MV-4-11 (cell line): ENCODE measurements around the gene LRRC2.
"Not testable (repeated sequence)": the region's sequence is repeated elsewhere in the genome, so short reads cannot be mapped to it uniquely, and the experiment has no call there.

Experiments
- DNase-seq: peaks from one replicate; lab custom pipeline; 2025; lab: John Stamatoyannopoulos, UW

The LRRC2 gene

DNA sequence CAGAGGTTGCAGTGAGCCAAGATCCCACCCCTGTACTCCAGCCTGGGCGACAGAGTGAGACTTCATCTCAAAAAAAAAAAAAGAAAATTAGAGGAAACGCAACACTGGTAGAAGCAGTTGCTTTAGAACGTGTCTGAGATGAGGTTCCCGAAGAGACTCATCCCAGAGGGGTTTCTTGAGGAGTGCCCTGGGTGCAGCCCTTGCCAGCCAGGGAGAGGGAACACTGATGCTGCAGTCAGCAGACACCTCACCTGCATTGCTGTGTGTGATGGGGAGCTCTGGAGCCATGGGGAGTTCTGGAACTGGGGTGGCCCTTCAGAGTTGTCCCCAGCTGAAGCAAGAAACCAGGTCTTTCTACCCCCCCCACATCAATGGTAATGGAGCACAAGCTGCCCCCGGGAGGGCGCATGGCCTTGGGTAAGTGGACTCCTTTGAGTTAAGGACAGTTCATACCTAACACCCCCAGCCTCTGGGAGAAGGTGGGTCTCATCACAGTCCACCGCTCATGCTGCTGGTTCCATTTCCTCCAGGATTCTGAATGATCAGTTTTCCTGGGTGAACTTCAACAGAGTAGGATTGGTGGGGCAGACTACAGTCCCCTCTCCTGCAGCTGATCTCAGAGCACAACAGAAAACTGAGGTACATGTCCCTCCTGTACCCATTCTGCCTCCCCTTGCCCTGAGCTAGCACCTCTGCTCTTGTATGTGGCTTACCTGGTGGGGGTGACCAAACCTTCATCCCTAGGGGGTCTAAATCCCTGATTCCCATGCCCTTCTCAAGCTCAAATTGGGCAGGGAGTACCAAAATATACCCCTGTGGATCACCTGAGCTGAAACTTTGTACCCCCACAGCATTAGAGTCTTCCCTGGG is 18.7 kb upstream of the LRRC2 start:
- DNase-seq: no peak

DNA sequence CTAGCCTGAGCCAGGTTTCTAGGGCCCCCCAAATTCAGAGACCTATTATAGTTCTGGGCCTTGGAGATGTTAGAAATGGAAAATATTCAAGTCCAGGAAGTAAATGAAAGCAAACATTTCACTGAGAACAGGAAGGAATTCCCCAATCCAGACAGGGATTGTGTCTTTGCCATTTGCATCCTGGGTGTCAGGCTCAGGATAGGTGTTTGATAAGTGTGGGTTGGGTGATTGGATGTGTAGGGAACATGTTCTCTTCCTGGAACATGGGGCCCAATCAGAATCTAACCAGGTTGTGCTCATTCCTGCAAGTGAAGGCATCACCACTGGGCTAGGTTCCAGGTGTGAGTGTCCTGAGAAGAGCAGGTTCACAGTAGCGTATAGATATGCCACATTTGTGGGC is 14.6 kb upstream of the LRRC2 start:
- no peak for DNase-seq

DNA sequence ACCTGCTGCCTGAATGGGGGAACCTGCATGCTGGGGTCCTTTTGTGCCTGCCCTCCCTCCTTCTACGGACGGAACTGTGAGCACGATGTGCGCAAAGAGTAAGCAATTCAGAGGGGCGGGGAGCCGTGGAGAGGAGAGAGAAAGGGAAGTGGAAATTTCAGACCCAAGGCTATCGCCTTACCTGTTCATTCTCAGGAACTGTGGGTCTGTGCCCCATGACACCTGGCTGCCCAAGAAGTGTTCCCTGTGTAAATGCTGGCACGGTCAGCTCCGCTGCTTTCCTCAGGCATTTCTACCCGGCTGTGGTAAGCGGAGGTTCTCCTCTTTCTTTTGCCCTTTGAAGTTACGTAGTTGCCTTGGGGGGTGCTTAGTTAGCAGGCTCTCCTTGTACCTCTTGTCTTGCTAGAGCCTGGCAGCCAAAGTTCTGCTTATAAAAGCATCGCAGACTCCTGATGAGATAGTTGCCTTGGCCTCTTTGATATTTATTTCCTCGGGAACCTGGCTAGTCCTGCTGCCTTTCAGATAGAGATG is 13.7 kb upstream of the LRRC2 start:
- DNase-seq: no peak

DNA sequence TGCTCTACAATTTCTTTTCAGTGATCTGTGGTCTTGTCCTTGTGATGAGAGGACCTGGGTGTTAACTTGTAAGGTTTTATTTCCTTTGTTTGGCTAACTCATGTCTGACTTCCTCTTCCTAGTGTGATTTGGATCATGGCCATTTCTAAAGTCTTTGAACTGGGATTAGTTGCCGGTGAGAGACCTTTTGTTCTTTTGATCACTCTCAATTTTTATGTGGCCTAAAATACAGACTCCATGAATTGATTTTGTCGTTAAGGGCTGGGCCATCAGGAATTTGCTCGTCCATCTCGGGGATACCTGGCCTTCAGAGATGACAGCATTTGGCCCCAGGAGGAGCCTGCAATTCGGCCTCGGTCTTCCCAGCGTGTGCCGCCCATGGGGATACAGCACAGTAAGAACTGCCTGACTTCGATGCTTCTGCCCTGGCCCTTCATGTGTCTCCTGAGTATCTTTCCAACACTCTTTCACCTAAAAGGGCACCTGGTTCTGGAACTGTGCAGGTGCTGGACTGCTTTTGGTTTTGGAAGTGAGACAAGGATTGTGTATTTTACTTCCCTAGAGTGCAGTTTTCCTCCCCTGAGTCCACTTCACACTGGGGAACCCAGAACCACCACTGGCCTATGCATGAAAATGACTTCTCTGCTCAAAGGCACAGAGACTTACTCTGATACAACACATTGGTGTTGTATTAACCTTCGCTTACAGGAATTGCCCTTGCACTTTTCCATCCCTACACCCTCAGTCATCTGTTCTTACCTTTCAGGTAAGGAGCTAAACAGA is 13.1 kb upstream of the LRRC2 start:
- peak; percentile 49 for DNase-seq

DNA sequence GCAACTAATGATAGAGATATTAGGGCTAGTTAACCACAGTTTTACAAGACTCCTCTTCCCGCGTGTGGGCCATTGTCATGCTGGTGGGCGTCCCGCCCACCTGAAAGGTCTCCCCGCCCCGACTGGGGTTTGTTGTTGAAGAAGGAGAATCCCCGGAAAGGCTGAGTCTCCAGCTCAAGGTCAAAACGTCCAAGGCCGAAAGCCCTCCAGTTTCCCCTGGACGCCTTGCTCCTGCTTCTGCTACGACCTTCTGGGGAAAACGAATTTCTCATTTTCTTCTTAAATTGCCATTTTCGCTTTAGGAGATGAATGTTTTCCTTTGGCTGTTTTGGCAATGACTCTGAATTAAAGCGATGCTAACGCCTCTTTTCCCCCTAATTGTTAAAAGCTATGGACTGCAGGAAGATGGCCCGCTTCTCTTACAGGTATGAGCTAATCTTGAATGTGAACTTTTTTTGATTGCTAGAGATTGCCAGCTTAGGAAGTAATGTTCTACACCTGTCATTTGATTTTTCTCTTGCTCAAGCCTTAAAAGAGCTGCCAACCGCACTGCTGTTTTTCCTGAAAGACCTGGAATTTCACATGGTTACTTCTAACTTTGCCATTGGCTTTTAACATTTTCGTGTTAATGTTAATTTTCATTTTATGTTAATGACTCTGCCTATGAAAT is 11.6 kb upstream of the LRRC2 start:
- not testable (repeated sequence) for DNase-seq

DNA sequence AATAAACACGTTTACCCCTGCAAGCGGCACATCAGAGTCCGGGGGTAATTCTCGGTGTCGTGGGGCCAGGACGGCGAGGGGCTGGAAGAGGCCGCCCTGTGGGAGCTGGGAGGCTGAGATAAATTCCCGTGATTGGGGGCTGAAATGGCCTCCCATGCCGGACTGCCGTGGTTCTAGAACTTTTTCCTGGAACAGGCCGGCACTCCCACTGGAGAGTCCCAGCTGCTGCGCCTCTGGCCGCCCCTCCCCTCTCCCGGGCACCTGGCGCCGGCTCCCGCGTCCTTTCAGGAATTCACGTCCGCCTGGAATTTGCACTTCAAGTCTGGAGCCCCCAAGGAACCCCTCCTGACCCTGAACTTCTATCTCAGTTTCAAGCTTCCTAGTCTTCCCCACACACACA is 10.8 kb upstream of the LRRC2 start:
- DNase-seq: no peak

DNA sequence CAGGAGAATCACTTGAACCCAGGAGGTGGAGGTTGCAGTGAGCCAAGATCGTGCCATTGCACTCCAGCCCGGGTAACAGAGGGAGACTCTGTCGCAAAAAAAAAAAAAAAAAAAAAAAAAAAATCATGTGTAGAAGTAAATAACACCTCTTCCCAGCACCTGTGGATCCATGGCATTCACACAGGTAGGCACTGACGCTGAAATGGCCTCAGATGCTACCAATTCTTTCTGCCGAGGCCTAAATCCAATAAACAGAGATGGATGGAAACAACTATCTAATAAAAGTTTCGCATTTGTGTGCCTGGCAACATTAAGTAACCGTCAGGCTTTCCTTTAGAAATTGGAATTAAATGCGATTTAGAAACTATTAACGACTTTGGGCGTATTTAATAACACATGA is 10.3 kb upstream of the LRRC2 start:
- no peak for DNase-seq

DNA sequence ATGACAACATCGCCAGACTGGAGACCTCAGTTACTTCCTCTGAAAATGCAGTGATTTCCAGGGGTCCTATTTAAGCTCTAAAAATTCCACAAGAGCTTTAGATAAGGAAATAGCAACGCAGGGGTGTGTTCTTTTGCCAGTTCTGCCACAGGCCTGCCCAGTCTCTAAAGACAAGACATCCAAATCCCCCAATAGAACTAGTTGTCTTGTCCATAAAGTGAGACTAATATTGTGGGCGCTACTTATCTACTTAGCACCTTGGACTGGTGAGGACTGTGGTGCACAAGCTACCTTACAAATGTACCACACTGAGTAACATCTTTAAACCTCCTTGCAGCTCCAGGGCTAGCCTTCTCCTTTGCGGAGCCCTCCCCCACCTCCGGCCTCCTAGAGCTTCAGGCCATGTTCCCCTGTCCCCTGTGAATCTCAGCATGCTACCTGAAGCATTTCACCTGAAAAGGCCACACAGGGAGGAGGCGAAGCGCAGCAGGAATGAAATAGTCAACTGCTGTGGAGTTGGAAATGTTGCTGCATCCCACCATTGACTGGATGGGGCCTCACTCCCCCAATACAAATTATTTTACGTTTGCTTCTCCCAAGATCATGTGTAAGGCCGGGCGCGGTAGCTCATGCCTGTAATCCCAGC is 9.6 kb upstream of the LRRC2 start:
- DNase-seq: no peak

DNA sequence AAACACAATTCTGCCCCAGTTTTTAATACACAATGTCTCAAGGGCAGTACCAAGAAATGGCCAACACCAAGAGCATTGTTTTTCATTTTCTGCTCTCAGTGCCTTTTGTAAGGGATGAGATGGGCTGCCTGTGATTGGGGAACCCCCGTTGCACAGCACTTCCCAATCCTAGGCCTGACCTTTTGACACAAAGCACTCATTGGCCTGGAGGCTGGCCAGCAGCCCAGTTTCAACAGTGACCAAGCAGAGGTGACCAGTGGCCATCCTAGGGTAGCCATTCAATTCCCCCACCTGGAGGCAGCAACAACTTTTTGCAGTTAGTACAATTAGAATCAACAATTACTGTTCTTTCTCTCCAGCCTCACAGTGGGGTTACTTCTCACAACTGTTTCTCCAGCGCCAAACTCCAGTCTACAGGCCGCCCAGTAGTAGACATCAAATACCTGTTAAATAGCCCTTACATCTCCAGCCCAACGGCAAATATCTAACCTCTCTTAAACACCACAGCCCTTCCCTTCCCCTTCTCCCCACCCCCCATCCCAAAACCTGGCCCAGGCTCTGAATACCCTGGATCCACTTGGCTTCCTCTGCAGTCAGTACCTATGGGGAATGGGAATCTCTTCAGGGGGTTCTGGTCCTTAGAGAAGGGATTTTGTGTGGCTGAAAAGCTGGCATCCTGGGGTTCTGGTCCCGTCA is 8.9 kb upstream of the LRRC2 start:
- DNase-seq: no peak

DNA sequence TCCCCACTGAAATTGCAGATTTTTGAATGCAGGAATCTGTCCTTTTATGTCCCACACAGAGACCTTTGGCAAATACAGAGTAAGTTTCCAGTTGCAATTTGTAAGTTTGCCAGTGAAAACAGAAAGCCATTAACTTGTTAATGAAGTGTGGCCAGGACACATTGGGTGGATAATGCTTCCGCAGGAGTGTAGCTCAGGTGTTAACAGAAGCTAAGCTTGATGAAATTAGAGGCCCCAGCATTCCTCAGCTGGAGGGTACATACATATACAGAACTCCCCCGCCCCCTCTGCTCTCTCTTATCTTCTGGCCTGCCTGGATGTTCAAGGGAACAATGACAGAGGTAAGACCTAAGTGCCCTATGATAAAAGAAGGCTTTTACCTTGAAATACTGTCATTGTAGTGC is 8.1 kb upstream of the LRRC2 start:
- DNase-seq: no peak

DNA sequence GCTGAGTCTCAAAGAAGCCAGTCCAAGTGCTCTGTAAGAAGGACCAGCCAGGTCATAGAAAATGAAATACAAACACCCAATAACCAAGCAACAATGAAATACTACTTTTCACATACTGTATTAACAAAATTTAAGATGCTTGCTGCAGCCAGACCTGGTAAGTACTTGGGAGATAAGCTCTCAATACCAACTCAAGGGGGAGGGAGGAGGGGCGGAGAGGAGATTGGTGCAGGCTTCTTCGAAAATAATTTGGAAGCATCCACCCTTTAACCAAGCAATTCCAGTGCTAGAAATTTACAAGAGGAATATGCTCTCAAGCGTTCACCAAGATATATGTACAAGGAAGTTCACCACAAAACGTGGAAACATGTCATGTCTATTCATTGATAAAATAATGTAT is 7.6 kb upstream of the LRRC2 start:
- DNase-seq: no peak

DNA sequence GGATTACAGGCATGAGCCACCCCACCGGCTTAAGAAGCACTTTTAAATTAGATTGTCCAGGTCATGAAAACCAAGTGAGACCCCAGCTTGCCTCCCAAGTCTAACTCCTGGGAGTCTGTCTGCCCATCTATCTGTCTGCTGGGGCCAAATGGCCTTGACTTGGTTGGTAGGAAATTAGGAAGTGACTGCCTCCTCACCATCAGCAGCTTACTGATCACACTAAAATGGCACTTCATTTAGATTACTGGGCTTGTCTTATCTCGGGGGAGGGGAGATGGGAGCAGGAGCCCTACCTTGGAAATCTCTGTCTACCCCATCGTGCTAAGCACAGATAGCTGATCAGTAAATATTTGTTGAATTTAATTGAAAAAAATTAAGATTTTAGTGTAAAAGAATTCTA is 5.6 kb upstream of the LRRC2 start:
- DNase-seq: no peak

DNA sequence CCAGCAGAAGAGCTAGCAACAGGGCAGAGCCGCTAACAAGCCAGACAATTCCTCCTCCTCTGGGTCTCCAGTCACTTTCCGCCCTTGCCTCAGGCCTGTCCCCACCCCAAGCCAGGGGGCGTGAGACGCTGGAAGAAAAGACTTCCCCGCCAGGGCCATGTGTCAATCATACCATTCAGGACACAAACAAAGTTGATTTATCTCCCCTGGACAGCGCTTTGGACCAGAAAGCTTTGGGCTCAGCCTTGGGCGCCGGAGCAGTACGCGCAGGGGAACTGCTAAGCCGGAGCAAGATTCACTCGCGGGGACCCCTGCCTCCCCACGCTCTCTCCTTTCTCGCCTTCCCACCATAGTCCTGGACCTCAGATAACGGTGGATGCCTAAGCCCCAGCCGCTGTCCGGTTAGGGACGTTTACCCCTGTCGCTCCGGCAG is 479 bp downstream of the LRRC2 start:
- no peak for DNase-seq

DNA sequence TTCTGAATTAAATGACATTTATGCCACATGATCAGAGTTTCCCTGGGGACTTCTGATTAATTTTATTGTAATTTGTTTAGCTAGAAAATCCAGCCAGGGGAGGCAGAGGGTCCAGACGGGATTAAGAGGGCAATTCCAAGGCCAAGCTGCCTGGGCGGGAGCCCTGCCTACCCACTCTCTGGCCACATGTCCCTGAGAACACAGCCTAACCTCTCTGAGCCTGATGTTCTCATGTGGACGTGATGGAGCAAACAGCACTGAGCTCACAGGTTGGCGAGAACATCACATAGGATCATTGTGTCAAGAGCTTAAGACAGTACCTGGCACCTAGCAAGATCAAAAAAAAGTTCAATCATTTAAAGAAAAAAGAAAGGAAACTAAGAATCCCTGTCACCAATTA is 1.0 kb downstream of the LRRC2 start:
- DNase-seq: no peak

DNA sequence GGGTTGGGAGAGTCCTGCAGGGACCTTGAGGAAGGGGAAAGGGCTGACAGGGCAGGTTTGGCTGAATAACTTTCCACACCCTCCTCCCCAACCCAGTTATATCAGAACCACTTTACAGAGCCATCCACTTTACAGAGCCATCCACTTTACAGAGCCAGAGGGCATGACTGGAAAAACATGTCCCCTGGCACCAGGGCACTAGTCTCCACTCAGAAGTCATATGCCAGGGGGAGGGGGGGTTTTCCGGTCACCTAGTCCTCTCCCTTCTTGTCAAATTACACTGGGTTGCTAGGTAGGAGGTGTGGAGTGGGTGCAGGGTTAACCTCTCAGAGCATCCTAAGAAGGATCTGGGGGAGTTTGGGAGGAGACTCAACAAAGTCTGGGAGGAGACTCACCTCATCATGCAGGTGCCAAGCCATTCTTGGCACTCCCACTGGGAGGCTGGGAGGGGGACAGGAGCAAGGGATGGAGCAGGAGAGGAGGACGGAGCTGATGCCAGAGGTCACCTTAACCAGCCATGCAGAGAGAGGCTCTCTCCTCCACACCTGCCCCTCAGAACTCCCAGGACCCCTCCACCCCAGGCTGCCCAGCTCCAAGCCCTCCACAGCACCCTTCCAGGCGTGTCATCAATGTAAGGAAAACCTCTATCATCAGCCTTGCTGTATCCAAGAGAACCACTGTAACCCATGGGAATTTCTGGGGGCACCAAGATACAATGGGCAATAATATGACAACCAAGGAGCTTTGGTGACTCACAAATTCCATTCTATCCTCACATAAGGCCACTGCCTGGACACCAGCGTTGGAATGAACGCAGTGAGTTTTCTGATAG is 1.7 kb downstream of the LRRC2 start:
- no peak for DNase-seq

DNA sequence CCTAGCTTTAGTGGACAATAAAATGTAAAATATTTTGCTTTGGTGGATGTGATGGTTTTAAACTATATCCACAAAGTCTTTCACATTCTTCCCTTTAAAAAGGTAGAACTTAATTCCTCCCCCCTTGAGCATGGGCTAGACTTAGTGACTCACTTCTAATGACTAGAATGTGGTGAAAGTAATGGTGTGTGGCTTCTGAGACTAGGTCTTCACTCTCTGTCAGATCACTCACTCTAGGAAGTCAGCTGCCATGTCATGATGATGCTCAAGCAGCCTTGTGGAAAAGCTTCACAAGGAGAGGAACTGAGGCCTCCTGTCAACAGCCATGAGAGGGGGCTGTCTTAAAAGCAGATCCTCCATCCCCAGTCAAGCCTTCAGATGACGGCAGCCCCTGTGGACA is 4.2 kb downstream of the LRRC2 start:
- peak; percentile 9 for DNase-seq

DNA sequence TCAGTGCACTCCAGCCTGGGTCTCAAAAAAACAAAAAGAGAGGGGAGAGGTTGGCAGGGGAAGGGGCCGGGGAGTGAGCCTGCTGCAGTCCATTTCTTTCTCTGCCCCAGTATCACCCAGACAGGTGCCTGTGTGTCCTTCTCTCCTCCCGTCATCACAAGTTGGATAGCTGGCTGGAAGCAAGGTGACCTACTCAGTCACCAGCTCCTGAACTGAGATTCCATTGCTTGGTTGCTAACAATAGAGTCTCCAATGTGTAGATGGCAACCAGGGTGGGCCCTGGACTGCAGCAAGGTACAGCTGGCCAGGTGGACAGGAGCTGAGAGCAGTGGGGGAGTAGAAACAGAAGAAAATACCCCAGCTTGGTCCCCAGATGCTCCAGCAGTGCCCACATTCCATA is 4.6 kb downstream of the LRRC2 start:
- DNase-seq: no peak

DNA sequence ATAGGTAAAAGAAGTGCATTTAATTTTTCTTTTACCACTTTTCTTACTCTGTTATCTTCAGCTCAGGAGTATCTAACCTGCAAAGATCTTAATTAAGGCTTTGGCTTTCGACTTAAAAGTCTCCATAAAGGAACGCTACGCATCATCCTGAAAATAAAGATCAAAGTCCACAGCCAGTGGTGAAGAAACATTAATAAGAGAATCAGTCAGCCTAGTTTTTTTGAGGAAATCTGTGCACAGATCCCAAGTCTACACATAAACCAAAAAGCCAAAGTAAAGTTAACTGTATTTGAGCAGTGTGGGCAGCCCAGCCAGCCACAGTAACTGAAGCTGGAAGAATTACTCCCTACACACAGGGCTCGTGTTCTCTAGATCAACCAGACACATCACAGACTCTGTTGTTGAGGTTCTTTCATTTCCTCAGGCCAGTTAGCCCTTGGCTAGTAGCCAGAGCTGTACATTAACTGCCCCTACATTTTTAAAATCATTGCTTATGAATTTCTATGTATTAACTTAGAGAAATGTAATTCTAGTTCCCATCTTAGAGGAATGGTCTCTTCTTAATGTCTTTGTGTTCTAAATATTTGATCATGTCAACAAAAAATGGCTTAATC is 6.9 kb downstream of the LRRC2 start:
- DNase-seq: no peak

DNA sequence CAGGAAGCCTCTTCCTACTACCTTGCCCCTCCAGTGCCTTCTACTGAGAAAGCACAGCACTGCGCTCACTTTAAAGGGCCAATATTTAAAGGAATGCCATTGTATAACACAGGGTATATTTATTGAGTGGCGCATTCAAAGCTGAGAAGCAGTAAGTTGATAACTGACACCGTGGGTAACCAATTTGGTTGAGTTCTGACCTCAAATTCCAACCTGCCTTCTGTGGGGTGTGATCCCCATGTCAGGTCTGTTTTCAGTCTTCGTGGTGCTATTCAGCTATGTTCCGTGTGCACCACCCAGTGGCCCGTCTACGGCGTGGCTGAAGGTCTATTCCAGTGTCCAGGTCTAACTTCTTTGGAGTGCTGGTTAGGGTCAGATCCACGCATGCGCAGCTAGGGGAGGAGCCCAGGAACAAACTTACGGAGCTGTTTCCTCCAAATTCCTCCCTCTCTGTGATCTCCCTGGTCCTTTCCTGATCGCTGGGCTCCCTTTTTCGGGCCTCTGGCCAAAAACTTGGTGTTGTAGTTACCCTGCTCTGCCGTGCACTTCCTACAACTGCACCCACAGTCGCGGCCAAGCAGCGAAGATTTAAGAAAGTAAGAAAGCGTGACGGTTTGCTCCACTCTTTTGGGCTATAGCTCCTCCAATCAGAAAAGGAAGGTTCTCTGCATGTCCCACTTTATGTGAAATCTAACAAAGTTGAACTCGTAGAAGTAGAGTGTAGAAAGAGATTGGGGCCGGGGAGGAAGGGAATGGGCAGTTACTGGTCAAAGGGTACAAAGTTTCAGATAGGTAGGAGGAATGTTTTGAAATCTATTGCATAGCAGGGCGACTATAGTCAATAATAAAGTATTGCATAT is 7.7 kb downstream of the LRRC2 start:
- peak; percentile 76 for DNase-seq
